Mucosa of gallbladder (tissue), 1 donor: ENCODE data around the gene FAM163A. TPM values are rescaled to one million over a fixed set of nuclear protein-coding genes. Genes with fewer than 3 reads are reported as not detected.
"Not testable (repeated sequence)": the region's sequence is repeated elsewhere in the genome, so short reads cannot be mapped to it uniquely, and the experiment has no call there.

Experiments
- DNase-seq: peaks from one replicate; pipeline ENCODE4 v3.0.0-alpha.2; 2020; ENCODE audit warnings: low spot score
- total RNA-seq: library from RNA; stranded (reverse); gene quantifications from one replicate; pipeline ENCODE4 v1.2.1, GENCODE V29; 2021
- donor health status: DM: no; HTN: no; CAD: no.

FAM163A gene
- total RNA-seq: 5.1 TPM

DNA sequence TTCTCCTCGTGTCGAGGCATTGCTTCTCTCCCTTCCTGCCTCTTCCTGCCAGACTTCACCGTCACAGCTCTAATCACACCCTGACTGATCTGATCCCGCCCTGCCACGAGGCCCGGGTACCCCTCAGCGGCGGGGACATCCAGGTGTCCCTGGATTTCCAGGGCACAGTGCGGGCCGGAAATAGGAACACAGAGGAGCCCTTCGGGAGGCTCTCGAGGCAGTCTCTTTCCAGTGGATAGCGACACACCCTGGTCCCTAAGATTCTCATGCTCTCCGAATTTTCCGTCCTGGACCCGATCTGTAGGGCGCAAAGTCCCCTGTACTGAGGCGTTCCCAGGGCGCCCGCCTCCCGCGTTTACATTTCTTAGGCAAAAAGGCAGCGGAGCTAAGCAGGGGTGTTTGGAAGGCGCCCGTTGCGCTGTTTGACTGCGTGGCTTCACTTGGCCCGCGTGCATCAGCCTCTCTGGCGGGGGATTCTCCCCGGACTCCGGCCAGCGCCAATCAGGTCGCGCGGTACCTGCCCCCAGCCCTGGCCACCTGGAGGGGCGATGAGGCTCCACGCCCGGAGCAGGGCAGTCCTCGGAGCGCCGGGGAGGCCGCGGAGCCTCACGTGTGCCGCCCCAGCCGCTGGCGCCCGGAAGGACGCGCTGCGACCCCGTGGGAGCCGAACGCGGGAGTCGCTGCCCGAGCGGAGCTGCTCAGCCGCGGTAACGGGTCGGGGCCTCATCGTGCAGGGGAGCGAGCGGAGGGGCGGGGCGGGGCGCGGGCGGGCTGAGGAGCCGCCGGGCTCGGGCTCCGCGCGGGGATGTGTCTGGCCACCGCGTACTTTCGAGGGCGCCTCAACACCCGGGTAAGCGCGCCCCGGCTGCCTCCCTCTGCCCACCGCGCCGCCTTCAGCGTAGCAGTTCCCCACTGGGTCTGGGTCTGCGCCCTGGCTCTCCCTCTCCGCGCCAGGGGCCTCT lies at the start of gene FAM163A:
Gene FAM163A, plus strand, starts transcription at position 575 of the 962 bp plus-strand sequence. CDS start 69,807 bp downstream, outside the sequence.
- no peak for DNase-seq

DNA sequence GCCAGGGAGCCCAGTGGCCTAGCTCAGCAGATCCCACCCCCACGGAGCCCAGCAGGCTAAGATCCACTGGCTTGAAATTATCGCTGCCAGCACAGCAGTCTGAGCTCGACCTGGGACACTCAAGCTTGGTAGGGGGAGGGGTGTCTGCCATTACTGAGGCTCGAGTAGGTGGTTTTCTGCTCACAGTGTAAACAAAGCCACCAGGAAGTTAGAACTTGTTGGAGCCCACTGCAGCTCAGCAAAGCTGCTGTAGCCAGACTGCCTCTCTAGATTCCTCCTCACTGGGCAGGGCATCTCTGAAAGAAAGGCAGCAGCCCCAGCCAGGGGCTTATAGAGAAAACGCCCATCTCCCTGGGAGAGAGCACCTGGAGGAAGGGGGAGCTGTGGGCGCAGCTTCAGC lies 48.6 kb upstream of the FAM163A start:
- not testable (repeated sequence) for DNase-seq

DNA sequence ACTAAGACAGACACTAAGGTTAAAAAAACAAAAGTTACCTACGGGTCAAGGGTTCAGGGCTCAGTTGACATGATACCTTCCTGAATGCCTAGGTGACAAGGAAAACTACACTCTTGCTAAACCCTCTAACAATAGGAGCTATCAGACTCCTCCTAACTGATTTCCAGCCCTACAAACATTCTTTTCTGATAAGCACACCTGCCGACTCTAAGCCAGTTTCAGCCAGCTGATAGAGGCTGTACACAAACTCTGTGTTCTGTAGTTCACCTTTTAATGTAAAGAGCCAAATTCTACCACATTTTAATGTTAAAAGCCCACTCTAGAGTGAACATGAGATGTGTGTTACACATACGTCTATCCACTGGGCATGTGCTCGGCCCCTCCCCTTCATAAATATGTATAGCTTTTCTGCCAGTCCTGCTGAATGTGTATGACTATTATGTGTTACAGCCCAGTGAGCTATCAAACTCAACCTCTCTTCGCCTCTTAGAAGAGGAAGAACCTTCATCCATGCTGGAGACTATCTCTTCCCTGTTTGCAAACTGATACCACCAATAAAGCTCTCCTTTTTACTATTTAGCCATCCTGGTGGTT lies 40.0 kb upstream of the FAM163A start:
- peak; percentile 33 for DNase-seq

DNA sequence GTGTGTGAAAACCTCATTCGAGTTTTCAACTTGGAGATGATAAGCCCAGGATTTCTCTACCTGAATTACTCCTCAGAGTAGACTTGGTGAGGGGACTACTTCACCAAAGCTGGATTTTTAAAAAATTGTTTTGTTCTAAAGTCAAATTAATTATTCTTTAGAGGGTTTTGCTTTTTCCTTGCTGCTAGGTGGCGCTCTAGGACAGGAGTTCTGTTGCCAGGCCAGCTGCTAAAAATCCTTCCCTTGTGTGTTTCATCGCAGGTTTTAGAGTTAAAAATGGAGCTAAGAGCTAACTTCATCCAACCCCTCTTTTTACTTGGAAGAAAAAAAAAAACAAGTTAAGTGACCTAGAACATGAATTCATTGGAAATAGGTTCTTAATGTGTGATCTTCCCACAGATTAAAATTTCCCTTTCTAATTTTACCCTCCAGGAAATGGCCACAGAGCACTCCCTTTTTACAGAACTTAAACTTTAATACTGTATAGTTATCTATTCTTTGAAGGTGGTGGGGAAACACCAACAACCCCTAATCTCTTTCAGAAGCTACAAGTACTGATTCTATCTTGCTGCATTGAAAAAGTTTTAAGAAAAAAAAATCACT lies 36.7 kb upstream of the FAM163A start:
- peak; percentile 56 for DNase-seq

DNA sequence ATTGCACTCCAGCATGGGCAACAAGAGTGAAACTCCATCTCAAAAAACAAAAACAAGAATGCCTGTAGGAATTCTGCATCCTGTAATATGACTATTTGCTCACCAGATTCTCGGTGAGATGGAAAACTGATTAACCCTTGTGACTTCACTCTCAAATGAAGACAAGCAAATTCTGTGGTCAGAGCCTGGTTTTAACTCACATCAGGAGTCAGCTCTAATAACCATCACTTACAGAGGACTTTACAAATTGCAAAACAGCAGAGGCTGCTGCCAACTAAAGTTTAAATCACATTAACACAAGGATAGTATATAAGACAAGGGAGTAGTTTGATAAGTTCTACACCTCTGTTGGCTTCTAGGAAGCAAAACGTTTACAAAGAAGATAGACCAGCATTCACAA lies 35.7 kb upstream of the FAM163A start:
- no peak for DNase-seq

DNA sequence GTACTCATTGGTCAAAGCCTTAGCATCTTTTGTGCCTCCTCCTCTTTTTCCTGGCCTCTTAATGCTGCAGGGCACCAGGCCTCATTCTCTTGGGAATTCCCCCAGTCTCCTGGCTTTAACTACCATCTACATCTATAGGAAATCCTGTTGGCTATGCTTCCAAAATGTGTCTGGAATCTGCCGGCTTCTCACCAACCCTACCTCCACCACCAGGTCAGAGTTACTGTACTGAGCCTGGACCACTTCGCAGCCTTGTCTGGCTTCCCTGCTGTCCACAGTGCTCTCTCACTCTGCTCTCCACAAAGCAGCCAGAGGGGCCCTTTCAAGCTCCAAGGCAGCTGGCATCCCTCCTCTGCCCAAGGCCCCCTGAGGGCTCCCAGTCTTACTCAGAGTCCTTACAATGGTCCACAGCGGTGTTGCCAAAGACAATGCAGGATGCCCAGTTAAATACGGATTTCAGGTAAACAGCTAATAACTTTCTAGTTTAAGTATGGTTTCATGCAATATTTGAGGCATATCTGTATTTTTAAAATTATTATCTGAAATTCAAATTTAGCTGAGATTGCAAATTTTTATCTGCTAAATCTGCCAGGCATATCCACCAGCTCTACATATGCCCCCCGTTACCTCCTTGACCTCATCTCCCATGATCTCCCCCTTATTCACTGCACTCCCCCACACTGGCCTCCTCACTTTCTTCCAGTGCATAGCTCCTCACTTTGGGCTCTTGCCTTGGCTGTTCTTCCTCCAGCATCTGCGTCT lies 34.5 kb upstream of the FAM163A start:
- no peak for DNase-seq

DNA sequence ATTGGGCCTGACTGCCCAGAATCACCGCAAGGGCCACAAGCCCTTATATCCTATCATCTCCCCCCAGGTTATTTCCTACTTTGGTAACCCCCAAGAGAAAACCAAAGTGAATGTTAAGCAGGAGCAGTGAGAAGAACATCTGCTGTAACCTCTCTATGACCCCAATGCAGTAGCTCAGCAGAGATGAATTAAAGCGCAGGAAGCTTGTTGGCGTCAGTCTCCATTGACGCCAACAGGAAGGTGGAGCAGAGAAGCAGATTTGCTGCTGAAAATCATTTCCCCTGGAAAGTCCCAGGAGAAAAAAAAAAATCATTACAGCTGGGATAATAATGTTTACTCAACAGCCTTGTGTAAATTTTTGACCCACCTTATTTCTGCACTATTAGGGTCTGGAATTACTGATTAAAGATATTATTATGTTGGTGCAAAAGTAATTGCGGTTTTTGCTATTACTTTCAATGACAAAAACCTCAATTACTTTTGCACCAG lies 33.2 kb upstream of the FAM163A start:
- peak; percentile 43 for DNase-seq

DNA sequence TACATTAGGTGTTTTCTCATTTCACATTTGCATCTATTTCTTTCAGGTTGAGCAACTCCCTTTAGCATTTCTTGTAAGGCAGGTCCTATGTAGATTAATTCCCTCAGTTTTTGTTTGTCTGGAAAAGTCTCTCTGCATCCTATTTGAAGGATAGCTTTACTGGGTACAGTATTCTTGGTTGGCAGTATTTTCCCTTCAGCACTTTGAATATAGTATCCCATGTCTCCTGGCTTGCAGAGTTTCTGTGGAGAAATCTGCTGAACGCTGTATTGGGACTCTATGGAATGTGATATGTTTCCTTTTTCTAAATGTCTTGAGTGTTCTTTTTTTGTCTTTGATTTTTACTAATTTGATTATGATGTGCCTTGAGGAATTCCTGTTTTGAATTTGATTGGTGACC lies 28.9 kb upstream of the FAM163A start:
- no peak for DNase-seq

DNA sequence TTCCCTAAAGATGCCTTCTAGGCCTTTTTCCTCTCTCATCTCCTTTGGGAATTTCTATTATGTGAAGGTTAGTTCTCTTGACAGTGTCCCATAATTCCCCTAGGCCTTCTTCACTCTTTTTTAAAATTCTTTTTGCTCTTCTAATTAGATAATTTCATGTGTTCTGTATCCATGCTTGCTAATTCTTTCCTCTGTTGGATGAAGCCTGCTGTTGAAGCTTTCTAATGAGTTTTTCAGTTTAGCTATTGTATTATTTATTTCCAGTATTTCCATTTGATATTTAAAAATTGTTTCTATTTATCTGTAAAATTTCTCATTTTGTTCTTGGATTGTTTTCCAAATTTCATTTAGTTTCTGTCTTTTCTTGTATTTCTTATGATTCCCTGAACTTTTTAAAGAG lies 28.5 kb upstream of the FAM163A start:
- DNase-seq: no peak

DNA sequence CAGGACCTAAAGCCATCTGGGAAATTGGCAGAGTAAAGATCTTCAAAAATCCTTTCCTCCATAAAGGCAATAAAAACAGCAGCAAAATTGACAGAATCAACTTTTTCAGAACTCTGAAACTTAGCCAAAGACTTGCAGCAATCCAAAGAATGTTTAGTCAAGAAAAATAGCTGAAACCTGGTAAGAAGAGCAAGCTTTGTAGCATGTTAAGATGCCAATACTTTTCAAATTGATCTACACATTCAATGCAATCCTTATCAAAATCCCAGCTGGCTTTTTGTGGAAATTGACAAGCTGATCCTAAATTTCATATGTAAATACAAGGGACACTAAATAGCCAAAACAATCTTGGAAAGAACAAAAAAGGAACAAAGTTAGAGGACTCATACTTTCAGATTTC lies 23.8 kb upstream of the FAM163A start:
- DNase-seq: no peak

DNA sequence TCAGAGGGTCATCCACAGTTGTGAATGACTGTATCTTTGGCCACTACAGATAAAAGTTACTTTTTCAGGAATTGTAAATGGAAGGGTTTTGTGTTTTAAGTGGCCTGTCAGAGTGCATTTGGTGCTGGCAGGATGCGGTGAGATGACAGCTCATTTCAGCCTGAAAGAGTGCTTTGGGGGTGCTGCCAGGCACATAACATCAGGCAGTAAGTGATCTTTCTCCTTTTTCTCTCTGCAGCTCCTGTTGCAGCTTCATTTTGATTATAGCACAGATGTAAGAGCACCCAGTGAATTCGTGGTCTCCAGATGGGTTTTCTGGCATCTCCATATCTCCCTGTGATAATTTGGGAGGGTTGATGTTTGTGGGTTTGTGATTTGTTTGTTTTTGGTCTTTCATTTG lies 14.8 kb upstream of the FAM163A start:
- no peak for DNase-seq

DNA sequence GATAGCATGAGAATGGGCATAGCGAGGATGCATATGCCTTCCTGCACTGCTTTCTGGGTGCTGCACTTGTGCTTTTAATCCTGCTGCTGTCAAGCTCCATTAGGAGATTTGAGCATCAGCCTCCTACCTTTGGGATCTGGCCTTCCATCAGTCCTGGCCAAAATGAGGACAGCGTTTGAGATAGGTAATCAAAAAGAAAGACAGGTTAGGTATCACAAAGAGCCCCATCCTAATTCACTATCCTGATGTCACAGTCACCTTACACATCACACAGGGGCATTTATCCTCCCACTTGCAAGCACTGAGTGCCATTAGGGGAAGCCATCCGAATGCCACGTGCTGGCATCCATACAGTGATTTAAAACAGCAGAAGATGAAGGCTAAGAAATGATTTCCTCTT lies 13.2 kb upstream of the FAM163A start:
- DNase-seq: no peak

DNA sequence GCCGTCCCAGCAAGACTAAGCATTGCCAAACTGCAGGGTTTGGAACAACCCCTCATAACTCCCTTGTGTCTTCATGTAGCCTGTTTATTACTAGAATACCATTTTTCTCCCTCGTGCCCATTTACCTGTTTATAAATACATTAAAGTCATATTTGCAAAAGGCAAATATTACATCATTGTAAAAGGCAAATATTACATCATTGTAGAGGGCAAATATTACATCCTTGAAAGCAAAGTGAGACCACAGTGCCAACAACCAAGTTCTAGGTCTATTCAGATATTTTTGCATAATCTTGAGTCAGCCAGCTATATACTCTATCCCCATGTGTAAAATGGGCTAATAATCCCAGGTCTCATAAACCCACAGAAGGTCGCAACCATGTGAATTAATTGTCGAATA lies 11.4 kb upstream of the FAM163A start:
- no peak for DNase-seq

DNA sequence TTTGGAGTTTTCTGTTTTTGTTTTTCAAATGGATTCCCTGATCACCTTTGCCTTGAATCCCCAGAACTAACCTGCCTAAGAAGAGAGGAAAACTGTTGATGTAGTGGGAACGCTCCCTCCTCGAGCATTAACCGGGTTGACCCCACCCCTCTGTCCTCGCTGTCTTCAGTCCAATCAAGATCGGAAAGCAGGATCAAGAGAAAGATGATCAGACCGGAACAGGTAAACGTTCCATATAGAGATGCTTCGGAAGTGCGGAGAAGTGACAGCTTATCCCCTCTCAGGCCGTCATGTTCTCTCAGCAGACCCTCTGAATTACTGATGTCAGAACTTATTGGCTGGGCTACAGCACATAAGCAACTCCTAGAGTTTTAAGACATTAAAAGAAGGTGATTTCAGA lies 800 bp upstream of the FAM163A start:
- DNase-seq: no peak

DNA sequence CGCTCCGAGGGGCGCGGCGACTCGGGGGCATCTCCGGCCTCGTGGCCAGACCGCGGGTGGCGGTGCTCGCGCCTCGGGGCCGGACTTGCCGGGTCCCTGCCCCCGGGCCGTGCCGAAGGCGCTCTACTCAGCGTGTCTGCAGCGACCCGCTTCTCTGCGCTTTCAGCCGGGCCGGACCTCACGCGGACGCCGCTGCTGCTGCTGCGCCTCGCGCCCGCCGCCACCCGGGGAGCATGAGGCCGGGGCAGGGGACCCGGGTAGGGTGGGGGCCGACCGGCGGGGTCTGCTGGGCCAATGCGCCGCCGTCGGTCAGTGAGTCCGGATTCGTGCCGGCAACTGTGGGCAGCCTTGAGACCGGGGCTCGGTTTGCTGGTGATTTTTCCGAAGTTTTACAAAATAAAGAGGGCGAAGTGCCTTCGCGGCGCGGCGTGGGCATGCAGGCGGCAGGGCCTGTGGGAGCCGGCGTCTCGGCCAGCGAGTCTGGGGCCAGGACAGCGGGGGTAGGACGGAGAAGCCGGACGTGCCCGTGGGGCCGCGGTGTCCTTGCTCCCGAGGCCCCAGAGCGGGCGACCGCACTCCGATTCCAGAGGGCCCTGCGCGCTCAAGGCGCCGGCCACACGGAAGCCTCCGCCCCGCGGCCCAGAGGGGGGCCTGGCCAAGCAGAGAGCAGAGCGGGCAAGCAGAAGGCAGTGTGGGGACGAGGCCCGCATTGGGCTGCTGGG lies 749 bp downstream of the FAM163A start:
- no peak for DNase-seq

DNA sequence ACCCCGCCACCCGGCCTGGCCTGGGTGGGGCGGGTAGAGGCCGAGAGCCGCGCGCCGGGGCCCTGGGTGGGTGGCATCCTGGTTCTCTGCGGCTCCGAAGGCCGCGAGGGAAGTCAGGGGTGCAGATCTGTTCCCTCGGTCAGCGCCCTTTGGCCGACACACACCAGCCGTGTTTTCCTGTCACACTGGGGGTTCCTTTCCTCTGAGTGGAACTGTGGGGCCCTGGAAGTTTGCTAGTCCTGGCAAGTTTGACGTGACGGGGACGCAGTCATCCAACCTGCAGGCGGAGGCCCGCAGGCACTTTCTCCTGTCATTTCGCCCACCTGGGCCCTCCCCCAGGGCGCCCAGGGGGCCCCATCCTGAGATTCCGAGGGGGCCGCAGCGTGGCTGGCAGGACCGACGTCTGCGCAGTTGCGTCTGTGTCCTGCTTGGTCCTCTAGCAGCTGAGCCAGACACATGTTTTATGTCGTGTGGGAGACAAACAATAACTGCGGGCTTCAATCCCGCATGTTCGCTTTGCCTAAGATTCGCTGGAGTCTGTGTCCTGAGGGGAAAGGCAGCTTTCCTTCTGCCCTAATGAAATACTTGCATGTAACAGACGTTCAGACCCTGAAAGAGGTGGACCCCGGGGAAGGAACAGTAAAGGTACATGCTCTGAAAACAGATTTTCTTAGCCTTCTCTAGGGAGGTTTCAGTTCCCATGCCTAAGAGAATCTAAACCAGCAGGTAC lies 1.5 kb downstream of the FAM163A start:
- DNase-seq: no peak

DNA sequence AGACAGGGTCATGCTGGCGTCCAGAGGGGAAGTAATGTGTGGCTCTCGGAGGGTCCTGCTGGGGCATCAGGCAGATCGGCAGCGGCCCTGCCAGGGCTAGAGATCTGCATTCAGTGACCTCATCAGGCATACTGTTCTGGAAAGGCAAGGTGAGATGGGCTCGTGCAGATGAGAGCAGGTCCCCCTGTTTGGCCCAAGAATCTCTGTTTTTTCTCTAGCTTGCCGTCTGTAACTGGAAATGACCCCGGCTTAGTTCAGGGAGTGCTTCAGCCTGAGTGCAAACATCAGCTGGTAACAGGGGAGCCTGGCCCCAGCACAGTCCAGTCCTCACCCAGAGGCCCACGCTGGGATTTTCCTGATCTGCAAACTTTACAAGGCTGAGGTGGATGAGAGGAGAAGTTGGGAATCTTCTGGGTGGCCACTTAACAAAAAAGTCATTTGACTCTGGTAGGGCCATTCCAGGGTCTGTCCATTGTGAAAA lies 2.1 kb downstream of the FAM163A start:
- DNase-seq: no peak

DNA sequence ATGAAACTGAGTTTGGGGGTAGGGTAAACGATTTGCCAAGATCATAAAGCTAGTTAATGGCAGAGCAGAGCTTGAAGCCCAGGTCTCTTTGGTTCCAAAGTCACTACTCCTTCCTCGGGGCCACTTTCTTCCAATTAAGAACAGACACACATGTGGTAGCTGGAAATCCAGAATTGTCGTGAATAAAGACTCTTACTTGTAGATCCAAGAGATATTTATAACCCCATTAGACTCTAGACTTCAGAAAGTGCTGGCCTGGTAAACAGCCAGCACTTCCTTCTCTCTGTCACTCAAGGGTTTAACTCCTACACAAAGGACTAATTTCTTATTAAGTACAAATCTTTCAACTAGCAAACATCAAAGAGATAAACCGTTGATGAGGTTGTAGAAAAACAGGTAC lies 2.7 kb downstream of the FAM163A start:
- DNase-seq: no peak

DNA sequence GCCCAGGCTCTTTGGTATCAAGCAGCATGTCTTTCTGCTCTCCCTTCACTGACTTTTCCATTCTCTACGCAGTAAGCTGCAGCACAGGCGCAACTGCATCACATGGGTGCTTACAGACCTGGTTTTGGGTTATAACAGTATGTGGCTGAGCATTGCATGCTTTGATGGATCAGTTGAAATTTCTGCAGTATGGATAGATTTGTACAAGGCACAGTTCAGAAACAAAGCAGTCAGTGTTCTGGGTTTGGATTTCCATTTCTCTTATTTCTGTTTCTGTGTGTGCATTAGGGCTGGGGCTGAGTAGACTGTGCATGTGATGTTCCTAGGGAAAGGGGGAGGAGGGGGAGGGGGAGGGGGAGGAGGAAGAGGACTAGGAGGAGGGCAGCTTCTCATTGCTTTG lies 4.5 kb downstream of the FAM163A start:
- DNase-seq: no peak

DNA sequence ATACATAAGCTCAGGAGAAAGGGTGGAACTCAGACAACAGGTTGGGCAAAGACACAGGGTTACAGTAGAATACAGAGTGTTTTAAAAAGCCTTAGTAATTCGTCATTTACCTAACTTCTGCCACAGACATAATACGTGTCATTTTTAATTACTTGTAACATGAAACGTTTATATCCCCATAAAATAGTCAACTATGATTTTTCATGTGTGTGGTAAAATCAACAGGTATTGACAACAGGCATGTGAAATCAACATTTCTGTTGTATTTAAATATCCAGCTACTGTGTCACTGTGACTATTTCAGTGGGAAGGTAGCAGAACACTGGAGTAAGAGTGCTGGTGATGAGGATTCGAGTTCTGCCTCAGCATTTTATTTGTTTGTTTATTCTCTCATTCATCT lies 5.7 kb downstream of the FAM163A start:
- no peak for DNase-seq
